ENCODE results near the gene FEM1C. TPM values are rescaled to one million over a fixed set of nuclear protein-coding genes. Genes with fewer than 3 reads are reported as not detected.

Gene FEM1C
- total and polyA plus RNA-seq, 2 donors: 8.1 to 8.5 TPM

DNA sequence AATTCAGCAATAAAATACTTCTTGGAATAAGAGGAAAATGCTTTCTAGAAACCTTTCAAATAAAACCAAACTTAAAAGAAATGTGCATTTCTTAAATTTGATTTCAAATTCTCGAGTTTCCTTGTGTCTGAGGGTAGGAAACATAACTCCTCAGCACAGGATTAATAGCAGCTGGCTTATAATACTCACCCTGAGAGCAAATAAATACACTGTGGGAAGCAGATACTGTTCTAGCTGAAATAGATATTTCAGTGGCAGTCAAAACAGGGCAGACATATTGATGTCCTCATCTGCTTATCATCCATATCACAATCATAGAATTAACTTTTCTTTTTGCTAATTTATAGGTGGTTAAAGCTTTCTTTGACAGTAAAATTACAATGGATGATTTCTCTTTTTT lies 24.1 kb upstream of the FEM1C start:
- DNase-seq (ENCODE audit: low read depth in 6 of 9, low spot score in 9 of 9): no peak
- 91% methylated on average over 1 of the region's 1 CpG for WGBS
- Histone ChIP-seq H3K9me3 (ENCODE audit: control insufficient read depth in 2 of 2, insufficient read depth in 1 of 2, low read length in 1 of 2) (no peaks in the 10 kb centered on the region), H3K36me3 (ENCODE audit: control insufficient read depth in 2 of 2, insufficient read depth in 2 of 2, low read length in 1 of 2) (no peaks in the 10 kb centered on the region), H3K27me3 (ENCODE audit: control insufficient read depth in 2 of 2, insufficient read depth in 1 of 2, low read length in 1 of 2) (no peaks in the 10 kb centered on the region), H3K4me1 (ENCODE audit: control insufficient read depth in 2 of 2, insufficient read depth in 2 of 2, low read length in 2 of 2) (no peaks in the 10 kb centered on the region), H3K27ac (ENCODE audit: low read depth in 1 of 2, low read length in 1 of 2) (no peak overlapping the region), H3K4me3 (ENCODE audit: low read length in 2 of 2) (no peak overlapping the region)

GRCh38 chr5:115565233-115565632 lies 20.7 kb upstream of the FEM1C start:
- DNase-seq (ENCODE audit: low read depth in 6 of 9, low spot score in 9 of 9): no peak

GRCh38 chr5:115561176-115561575 lies 16.6 kb upstream of the FEM1C start:
- WGBS: 98% methylated on average over 3 of the region's 3 CpGs
- H3K4me3 ChIP-seq (ENCODE audit: low read length in 2 of 2): no peak overlapping the region
- no peaks in the 10 kb centered on the region for H3K9me3 ChIP-seq (ENCODE audit: control insufficient read depth in 2 of 2, insufficient read depth in 1 of 2, low read length in 1 of 2)
- H3K27me3 ChIP-seq (ENCODE audit: control insufficient read depth in 2 of 2, insufficient read depth in 1 of 2, low read length in 1 of 2): no peaks in the 10 kb centered on the region
- no peaks in the 10 kb centered on the region for H3K36me3 ChIP-seq (ENCODE audit: control insufficient read depth in 2 of 2, insufficient read depth in 2 of 2, low read length in 1 of 2)
- DNase-seq (ENCODE audit: low read depth in 6 of 9, low spot score in 9 of 9): no peak
- H3K4me1 ChIP-seq (ENCODE audit: control insufficient read depth in 2 of 2, insufficient read depth in 2 of 2, low read length in 2 of 2): peaks cover 3 to 13% of the 10 kb centered on the region in 2 donors
- H3K27ac ChIP-seq (ENCODE audit: low read depth in 1 of 2, low read length in 1 of 2): no peak overlapping the region

More at GRCh38 chr5:115565233-115565632, 20.7 kb upstream of the FEM1C start:
- H3K9me3 ChIP-seq (ENCODE audit: control insufficient read depth in 2 of 2, insufficient read depth in 1 of 2, low read length in 1 of 2): no peaks in the 10 kb centered on the region
- H3K27me3 ChIP-seq (ENCODE audit: control insufficient read depth in 2 of 2, insufficient read depth in 1 of 2, low read length in 1 of 2): no peaks in the 10 kb centered on the region
- WGBS: 97% methylated on average over 2 of the region's 2 CpGs
- H3K27ac ChIP-seq (ENCODE audit: low read depth in 1 of 2, low read length in 1 of 2): no peak overlapping the region
- no peaks in the 10 kb centered on the region for H3K36me3 ChIP-seq (ENCODE audit: control insufficient read depth in 2 of 2, insufficient read depth in 2 of 2, low read length in 1 of 2)
- no peak overlapping the region for H3K4me3 ChIP-seq (ENCODE audit: low read length in 2 of 2)
- no peaks in the 10 kb centered on the region for H3K4me1 ChIP-seq (ENCODE audit: control insufficient read depth in 2 of 2, insufficient read depth in 2 of 2, low read length in 2 of 2)

- no peaks in the 10 kb centered on the region for H3K27me3 ChIP-seq (ENCODE audit: control insufficient read depth in 2 of 2, insufficient read depth in 1 of 2, low read length in 1 of 2)
- no peaks in the 10 kb centered on the region for H3K36me3 ChIP-seq (ENCODE audit: control insufficient read depth in 2 of 2, insufficient read depth in 2 of 2, low read length in 1 of 2)
- H3K27ac ChIP-seq (ENCODE audit: low read depth in 1 of 2, low read length in 1 of 2): no peak overlapping the region
- no peak overlapping the region for H3K4me3 ChIP-seq (ENCODE audit: low read length in 2 of 2)
- no peak for DNase-seq (ENCODE audit: low read depth in 6 of 9, low spot score in 9 of 9)
- H3K9me3 ChIP-seq (ENCODE audit: control insufficient read depth in 2 of 2, insufficient read depth in 1 of 2, low read length in 1 of 2): no peaks in the 10 kb centered on the region
- H3K4me1 ChIP-seq (ENCODE audit: control insufficient read depth in 2 of 2, insufficient read depth in 2 of 2, low read length in 2 of 2): peaks cover 3 to 13% of the 10 kb centered on the region in 2 donors
These were observed 14.9 kb upstream of the FEM1C start for GRCh38 chr5:115559524-115559923.

- no peaks in the 10 kb centered on the region for H3K27me3 ChIP-seq (ENCODE audit: control insufficient read depth in 2 of 2, insufficient read depth in 1 of 2, low read length in 1 of 2)
- H3K4me1 ChIP-seq (ENCODE audit: control insufficient read depth in 2 of 2, insufficient read depth in 2 of 2, low read length in 2 of 2): peaks cover 3 to 13% of the 10 kb centered on the region in 2 donors
- peak overlapping the region in 1 of 2 donors; percentile 73 for H3K27ac ChIP-seq (ENCODE audit: low read depth in 1 of 2, low read length in 1 of 2)
- no peak overlapping the region for H3K4me3 ChIP-seq (ENCODE audit: low read length in 2 of 2)
- no peaks in the 10 kb centered on the region for H3K36me3 ChIP-seq (ENCODE audit: control insufficient read depth in 2 of 2, insufficient read depth in 2 of 2, low read length in 1 of 2)
- no peaks in the 10 kb centered on the region for H3K9me3 ChIP-seq (ENCODE audit: control insufficient read depth in 2 of 2, insufficient read depth in 1 of 2, low read length in 1 of 2)
- WGBS: 99% methylated on average over 4 of the region's 4 CpGs
- no peak for DNase-seq (ENCODE audit: low read depth in 6 of 9, low spot score in 9 of 9)
These were observed 13.9 kb upstream of the FEM1C start for GRCh38 chr5:115558388-115558956.

GRCh38 chr5:115557667-115558387 lies 13.3 kb upstream of the FEM1C start:
- Histone ChIP-seq H3K27ac (ENCODE audit: low read depth in 1 of 2, low read length in 1 of 2) (peak overlapping the region; percentile 73 to 77), H3K36me3 (ENCODE audit: control insufficient read depth in 2 of 2, insufficient read depth in 2 of 2, low read length in 1 of 2) (no peaks in the 10 kb centered on the region), H3K27me3 (ENCODE audit: control insufficient read depth in 2 of 2, insufficient read depth in 1 of 2, low read length in 1 of 2) (no peaks in the 10 kb centered on the region), H3K9me3 (ENCODE audit: control insufficient read depth in 2 of 2, insufficient read depth in 1 of 2, low read length in 1 of 2) (no peaks in the 10 kb centered on the region), H3K4me1 (ENCODE audit: control insufficient read depth in 2 of 2, insufficient read depth in 2 of 2, low read length in 2 of 2) (peaks cover 3 to 13% of the 10 kb centered on the region in 2 donors), H3K4me3 (ENCODE audit: low read length in 2 of 2) (no peak overlapping the region)
- DNase-seq (ENCODE audit: low read depth in 6 of 9, low spot score in 9 of 9): peak in 3 of 9 donors; percentile 17 to 62 (median 18)
- WGBS: 55% methylated on average over 3 of the region's 3 CpGs

DNA sequence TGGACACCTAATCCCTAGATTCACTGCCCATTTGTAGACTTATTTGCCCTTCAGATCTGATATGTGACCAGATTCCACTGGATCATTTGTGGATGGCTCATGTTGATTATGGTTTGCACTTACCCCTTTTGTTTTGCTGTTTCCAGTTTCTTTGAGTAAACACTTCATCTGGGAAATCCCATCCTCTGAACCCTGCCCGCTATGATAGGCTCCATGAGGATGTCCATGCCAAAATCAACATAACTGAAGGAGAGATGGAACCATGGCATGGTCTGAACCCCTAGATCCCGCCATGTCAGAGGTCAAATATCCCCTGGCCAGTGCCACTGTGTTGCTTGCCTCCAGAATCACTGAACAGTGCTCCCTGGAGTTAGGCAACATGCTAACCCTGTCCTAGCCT lies 11.7 kb upstream of the FEM1C start:
- no peak for DNase-seq (ENCODE audit: low read depth in 6 of 9, low spot score in 9 of 9)
- Histone ChIP-seq H3K9me3 (ENCODE audit: control insufficient read depth in 2 of 2, insufficient read depth in 1 of 2, low read length in 1 of 2) (no peaks in the 10 kb centered on the region), H3K36me3 (ENCODE audit: control insufficient read depth in 2 of 2, insufficient read depth in 2 of 2, low read length in 1 of 2) (no peaks in the 10 kb centered on the region), H3K27me3 (ENCODE audit: control insufficient read depth in 2 of 2, insufficient read depth in 1 of 2, low read length in 1 of 2) (no peaks in the 10 kb centered on the region), H3K27ac (ENCODE audit: low read depth in 1 of 2, low read length in 1 of 2) (no peak overlapping the region), H3K4me3 (ENCODE audit: low read length in 2 of 2) (no peak overlapping the region), H3K4me1 (ENCODE audit: control insufficient read depth in 2 of 2, insufficient read depth in 2 of 2, low read length in 2 of 2) (peaks cover 3 to 13% of the 10 kb centered on the region in 2 donors)
- WGBS: over 99% methylated on average over 2 of the region's 2 CpGs

DNA sequence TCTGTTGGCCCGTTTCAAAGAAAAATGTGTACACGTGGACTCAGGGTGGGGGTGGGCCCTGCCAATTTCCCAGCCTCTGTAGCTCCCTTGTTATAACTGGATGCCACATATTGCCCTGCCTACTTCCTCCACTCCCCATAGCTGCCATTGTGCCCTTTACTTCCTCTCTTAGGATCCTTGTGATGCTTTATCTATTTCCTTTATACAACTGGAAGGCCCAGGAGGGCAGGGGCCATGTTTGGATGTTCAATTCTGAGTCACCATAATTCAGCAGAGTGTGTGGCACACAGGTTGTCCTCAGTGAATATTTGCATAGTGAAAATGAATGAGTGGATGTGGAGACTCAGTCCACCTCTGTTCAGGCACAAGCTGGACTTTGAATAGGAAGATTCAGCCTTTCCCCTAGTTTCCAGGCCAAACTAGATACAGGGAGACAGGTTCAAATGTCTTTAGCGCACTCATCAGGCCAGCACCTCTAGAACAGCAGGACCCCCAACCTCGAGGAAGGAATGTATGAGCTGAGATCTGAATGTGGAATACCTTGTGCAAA lies 10.6 kb upstream of the FEM1C start:
- Histone ChIP-seq H3K4me1 (ENCODE audit: control insufficient read depth in 2 of 2, insufficient read depth in 2 of 2, low read length in 2 of 2) (peaks cover 3 to 13% of the 10 kb centered on the region in 2 donors), H3K4me3 (ENCODE audit: low read length in 2 of 2) (no peak overlapping the region), H3K27ac (ENCODE audit: low read depth in 1 of 2, low read length in 1 of 2) (no peak overlapping the region), H3K27me3 (ENCODE audit: control insufficient read depth in 2 of 2, insufficient read depth in 1 of 2, low read length in 1 of 2) (no peaks in the 10 kb centered on the region), H3K9me3 (ENCODE audit: control insufficient read depth in 2 of 2, insufficient read depth in 1 of 2, low read length in 1 of 2) (no peaks in the 10 kb centered on the region), H3K36me3 (ENCODE audit: control insufficient read depth in 2 of 2, insufficient read depth in 2 of 2, low read length in 1 of 2) (no peaks in the 10 kb centered on the region)
- 97% methylated on average over 4 of the region's 4 CpGs for WGBS
- DNase-seq (ENCODE audit: low read depth in 6 of 9, low spot score in 9 of 9): no peak

GRCh38 chr5:115553082-115553481 lies 8.5 kb upstream of the FEM1C start:
- no peak overlapping the region for H3K27ac ChIP-seq (ENCODE audit: low read depth in 1 of 2, low read length in 1 of 2)
- no peaks in the 10 kb centered on the region for H3K9me3 ChIP-seq (ENCODE audit: control insufficient read depth in 2 of 2, insufficient read depth in 1 of 2, low read length in 1 of 2)
- H3K36me3 ChIP-seq (ENCODE audit: control insufficient read depth in 2 of 2, insufficient read depth in 2 of 2, low read length in 1 of 2): no peaks in the 10 kb centered on the region
- no peaks in the 10 kb centered on the region for H3K27me3 ChIP-seq (ENCODE audit: control insufficient read depth in 2 of 2, insufficient read depth in 1 of 2, low read length in 1 of 2)
- 98% methylated on average over 4 of the region's 4 CpGs for WGBS
- H3K4me3 ChIP-seq (ENCODE audit: low read length in 2 of 2): no peak overlapping the region
- DNase-seq (ENCODE audit: low read depth in 6 of 9, low spot score in 9 of 9): no peak
- H3K4me1 ChIP-seq (ENCODE audit: control insufficient read depth in 2 of 2, insufficient read depth in 2 of 2, low read length in 2 of 2): peaks cover 6 to 12% of the 10 kb centered on the region in 2 donors
